Psoas muscle (tissue), 8 donors: ENCODE measurements around the gene ERCC8. TPM values are rescaled to one million over a fixed set of nuclear protein-coding genes. Genes with fewer than 3 reads are reported as not detected.

Source experiments
- ATAC-seq, 4 donors: fragments of 200-7000 bp; cut with Tn5 transposase; one replicate each; pipeline ENCODE4 v1.9.1; 2020; ENCODE audit warnings: moderate library complexity in 3 of 4, mild to moderate bottlenecking in 2 of 4
- DNase-seq, 2 donors: peaks; one replicate each; pipeline ENCODE4 v3.0.0-alpha.2; 2020
- H3K27ac ChIP-seq: fragments of 200-600 bp; one replicate; pipeline ENCODE4 v1.8.0; 2022
- H3K27me3 ChIP-seq, 3 donors: fragments of 200-600 bp in 1 of 3; one replicate each; pipeline versions ENCODE4 v1.6.1 to v1.8.0; 2013 to 2022; ENCODE audit warnings: low read length in 2 of 3, mild to moderate bottlenecking in 2 of 3, moderate library complexity in 1 of 3; ENCODE audit not compliant: insufficient read depth in 3 of 3
- H3K36me3 ChIP-seq, 2 donors: fragments of 200-600 bp in 1 of 2; one replicate each; pipeline versions ENCODE4 v1.6.1 to v1.8.0; 2013 to 2022; ENCODE audit warnings: low read depth in 1 of 2, mild to moderate bottlenecking in 1 of 2, moderate library complexity in 1 of 2; ENCODE audit not compliant: insufficient read depth in 1 of 2
- H3K4me1 ChIP-seq: fragments of 200-600 bp; one replicate; pipeline ENCODE4 v1.8.0; 2022
- H3K4me3 ChIP-seq: fragments of 200-600 bp; one replicate; pipeline ENCODE4 v1.8.0; 2022; ENCODE audit warnings: mild to moderate bottlenecking
- H3K9me3 ChIP-seq: fragments of 200-600 bp; one replicate; pipeline ENCODE4 v1.8.0; 2022
- CTCF ChIP-seq: fragments of 200-600 bp; IDR thresholded peaks from one replicate; pipeline ENCODE4 v1.8.0; 2022; ENCODE audit warnings: antibody characterized with exemption
- WGBS, 3 donors: extraction: QIAGEN DNeasy Blood & Tissue Kit; methylation state at CpG; one replicate each; pipeline versions ENCODE4 v1.1.6 to v1.1.7; 2013; 5-methylcytosine and 5-hydroxymethylcytosine counted together
- intact Hi-C, 2 donors: fragments of 100-400 bp; cut with DNase I; formaldehyde crosslinking; loops; one replicate each; pipeline versions ENCODE4 v1.11.0 to v1.14.2; 2022
- long read RNA-seq, 2 donors: library from polyadenylated mRNA; unstranded; transcript quantifications; one replicate each; pipeline ENCODE4 v2.0.0, GENCODE V29; 2021
- polyA plus RNA-seq, 3 donors: library from polyadenylated mRNA; stranded (reverse); fragments of 200-250 nt; gene quantifications; one replicate each; pipeline ENCODE4 v1.2.3, GENCODE V29; 2013
- total RNA-seq, 4 donors: library from RNA; stranded (reverse); fragmentation: NEBNext Ultra II Directional in 2 of 4; extraction: Animal tissue kit (Norgen Biotek cat#: 25700) in 2 of 4; gene quantifications; one replicate each; pipeline versions ENCODE4 v1.2.1 to v1.2.4, GENCODE V29; 2021 to 2023
- donor health status: healthy with polysubstance abuse.
- donor health status: DM: no; HTN: no; CAD: no; lungs with moderate emphysema.
- donor health status: Bipolar disorder and iron deficiency.
- donor health status: healthy.
- donor health status: DM: yes; HTN: yes; CAD: no.
- donor health status: DM: no; HTN: no; CAD: no.
- donor health status: DM: no; HTN: no; CAD: no.
- donor health status: DM: yes; HTN: yes; CAD: no.

Gene ERCC8, protein sequence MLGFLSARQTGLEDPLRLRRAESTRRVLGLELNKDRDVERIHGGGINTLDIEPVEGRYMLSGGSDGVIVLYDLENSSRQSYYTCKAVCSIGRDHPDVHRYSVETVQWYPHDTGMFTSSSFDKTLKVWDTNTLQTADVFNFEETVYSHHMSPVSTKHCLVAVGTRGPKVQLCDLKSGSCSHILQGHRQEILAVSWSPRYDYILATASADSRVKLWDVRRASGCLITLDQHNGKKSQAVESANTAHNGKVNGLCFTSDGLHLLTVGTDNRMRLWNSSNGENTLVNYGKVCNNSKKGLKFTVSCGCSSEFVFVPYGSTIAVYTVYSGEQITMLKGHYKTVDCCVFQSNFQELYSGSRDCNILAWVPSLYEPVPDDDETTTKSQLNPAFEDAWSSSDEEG
- total RNA-seq: 1 to 10 TPM; 2.9 to 5.1 (median 3.8) TPM
- 1 to 10 TPM; 4.7 to 7.6 (median 6.2) TPM for polyA plus RNA-seq
- long read RNA-seq, donor 1, partial matches to known transcripts: 0 of 3 reads
- long read RNA-seq, donor 1, other reads (novel, unspliced or antisense): 2 of 3 reads
- long read RNA-seq, donor 2, partial matches to known transcripts: 0 of 11 reads
- long read RNA-seq, donor 2, other reads (novel, unspliced or antisense): 7 of 11 reads

GRCh38 chr5:60944904-60945812 lies at the start of gene ERCC8, which contains the start of gene NDUFAF2:
Gene ERCC8, minus strand, starts transcription at chr5:60945070. Its CDS starts 62 bp downstream, at chr5:60945008.
Gene NDUFAF2, plus strand, starts transcription at chr5:60945205. Its CDS starts 51 bp downstream, at chr5:60945256.
- H3K36me3 ChIP-seq: no peaks in the 10 kb centered on the region
- intact Hi-C loops: loop anchor here (10.0 kb wide), 1 partner anchor 220 kb away; the partner anchor contains the start of gene SMIM15 (in 2 of the 2)
- peak within 1 kb of the TSS; percentile 89 for H3K27ac ChIP-seq
- no peaks in the 10 kb centered on the region for H3K27me3 ChIP-seq
- ATAC-seq (peak; percentile 99 to 100 (median 100)), DNase-seq (peak; percentile 87 to 92)
- H3K4me3 ChIP-seq: peak within 1 kb of the TSS; percentile 83
- peaks cover 16% of the 10 kb centered on the region for H3K4me1 ChIP-seq
- H3K9me3 ChIP-seq: no peaks in the 10 kb centered on the region
- TF ChIP-seq CTCF: no peak
- WGBS, 3 donors: 1 to 4% (median 2%) methylated on average over 64 of the region's 64 CpGs

DNA sequence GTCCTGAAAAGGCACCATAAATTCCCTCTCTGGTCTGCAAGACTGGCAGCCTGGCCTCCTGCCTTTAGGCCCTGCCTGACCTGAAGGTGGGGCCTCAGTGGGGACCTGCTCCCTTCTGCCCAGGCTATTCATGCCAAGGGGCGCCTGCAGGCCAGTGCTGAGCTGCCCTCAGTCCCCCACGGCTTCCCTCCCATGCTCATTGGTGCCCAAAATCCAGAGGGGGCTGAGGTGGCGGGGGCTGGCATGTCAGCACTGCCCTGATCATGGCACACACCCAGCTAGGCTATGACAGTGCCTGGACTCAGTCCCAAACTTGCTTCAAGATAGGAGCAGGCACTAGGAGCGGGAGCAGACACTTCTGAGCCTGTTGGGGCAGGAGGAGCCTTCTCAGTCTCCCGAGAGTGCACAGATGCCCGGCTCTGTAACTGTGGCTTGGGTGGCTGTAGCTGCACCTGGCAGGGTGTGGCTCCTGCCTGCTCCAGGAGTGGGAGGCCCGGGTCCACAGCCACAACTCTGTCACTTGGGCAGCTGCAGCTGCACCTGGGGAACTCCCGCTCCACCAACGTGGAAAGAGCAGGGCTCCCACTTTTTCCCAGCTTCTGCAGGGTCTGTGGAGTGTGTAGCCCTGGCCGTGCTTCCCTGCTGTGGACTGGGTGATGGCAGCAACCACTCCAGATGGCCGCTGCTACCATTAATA lies 49.2 kb upstream of the ERCC8 start:
- Histone ChIP-seq H3K4me3 (no peak overlapping the region), H3K27me3 (no peaks in the 10 kb centered on the region), H3K9me3 (peaks cover 6% of the 10 kb centered on the region), H3K36me3 (no peaks in the 10 kb centered on the region), H3K27ac (no peak overlapping the region), H3K4me1 (peaks cover 8% of the 10 kb centered on the region)
- 84 to 89% (median 85%) methylated on average over 11 of the region's 11 CpGs for WGBS, 3 donors
- TF ChIP-seq CTCF: no peak
- intact Hi-C loops: no loop called here
- DNase-seq (no peak), ATAC-seq (peak in 3 of 4 donors; percentile 40 to 65 (median 58))

GRCh38 chr5:60993425-60993824 lies 48.6 kb upstream of the ERCC8 start:
- WGBS, 3 donors: 96 to 99% (median 96%) methylated on average over 2 of the region's 2 CpGs
- Histone ChIP-seq H3K36me3 (no peaks in the 10 kb centered on the region), H3K27me3 (no peaks in the 10 kb centered on the region), H3K4me1 (peaks cover 8% of the 10 kb centered on the region), H3K9me3 (peaks cover 6% of the 10 kb centered on the region), H3K4me3 (no peak overlapping the region), H3K27ac (no peak overlapping the region)
- intact Hi-C loops: no loop called here
- TF ChIP-seq CTCF: no peak
- DNase-seq: no peak
- peak in 1 of 4 donors; percentile 3 for ATAC-seq

DNA sequence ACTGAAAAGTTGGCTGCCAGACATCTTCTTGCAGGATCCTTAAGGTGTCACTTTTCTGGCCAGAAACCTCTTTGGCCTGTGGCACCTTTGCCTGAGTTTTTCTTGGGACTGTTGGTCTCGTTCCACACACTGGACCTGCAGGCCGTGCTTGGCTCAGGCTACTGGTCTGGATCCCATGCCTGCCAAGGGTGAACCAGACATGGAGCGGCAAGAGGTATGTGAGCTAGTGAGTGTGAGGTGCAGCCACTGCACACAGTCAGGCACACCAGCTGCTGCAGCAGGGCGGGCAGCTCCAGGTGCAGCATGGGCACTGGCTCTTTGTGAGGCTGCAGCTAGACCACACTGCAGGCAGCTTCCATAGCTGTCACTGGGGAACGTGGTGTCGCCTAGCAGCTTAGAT lies 48.0 kb upstream of the ERCC8 start:
- peak in 1 of 2 donors; percentile 54 for DNase-seq
- H3K27me3 ChIP-seq: no peaks in the 10 kb centered on the region
- TF ChIP-seq CTCF: no peak
- peaks cover 6% of the 10 kb centered on the region for H3K9me3 ChIP-seq
- H3K27ac ChIP-seq: no peak overlapping the region
- ATAC-seq: peak; percentile 47 to 84 (median 74)
- H3K4me1 ChIP-seq: peaks cover 13% of the 10 kb centered on the region
- no peak overlapping the region for H3K4me3 ChIP-seq
- no peaks in the 10 kb centered on the region for H3K36me3 ChIP-seq
- WGBS, 3 donors: 31 to 70% (median 42%) methylated on average over 6 of the region's 6 CpGs
- intact Hi-C loops: no loop called here
